HG03175 (cell line): ENCODE measurements around the gene STYXL1.

Experiments used
- ATAC-seq: cut with Tn5 transposase; IDR thresholded peaks from one replicate; pipeline ENCODE4 v1.9.1; 2021; ENCODE audit warnings: mild to moderate bottlenecking, moderate library complexity; ENCODE audit not compliant: unreplicated experiment

The STYXL1 gene

DNA sequence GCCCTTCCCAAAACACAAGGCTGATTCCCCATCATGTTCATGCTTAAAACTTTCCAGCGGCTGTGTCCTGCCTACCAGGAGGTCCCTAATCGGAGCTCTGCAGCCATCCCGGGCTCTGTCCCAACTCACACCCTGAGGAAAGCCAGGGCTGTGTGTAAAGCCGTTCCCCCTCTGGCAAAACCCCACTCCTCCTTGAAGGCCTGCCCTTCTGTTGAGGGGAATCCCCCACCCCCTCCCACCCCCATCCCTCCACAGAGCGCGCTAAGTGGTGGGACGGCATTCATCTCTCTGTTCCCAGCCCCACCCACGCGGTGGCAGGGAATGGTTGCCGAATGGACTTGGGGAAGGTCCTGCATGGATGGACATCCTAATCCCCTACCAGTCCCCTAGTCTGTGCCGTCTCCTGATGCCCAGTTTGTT is 52.7 kb downstream of the STYXL1 start:
- ATAC-seq: no peak

DNA sequence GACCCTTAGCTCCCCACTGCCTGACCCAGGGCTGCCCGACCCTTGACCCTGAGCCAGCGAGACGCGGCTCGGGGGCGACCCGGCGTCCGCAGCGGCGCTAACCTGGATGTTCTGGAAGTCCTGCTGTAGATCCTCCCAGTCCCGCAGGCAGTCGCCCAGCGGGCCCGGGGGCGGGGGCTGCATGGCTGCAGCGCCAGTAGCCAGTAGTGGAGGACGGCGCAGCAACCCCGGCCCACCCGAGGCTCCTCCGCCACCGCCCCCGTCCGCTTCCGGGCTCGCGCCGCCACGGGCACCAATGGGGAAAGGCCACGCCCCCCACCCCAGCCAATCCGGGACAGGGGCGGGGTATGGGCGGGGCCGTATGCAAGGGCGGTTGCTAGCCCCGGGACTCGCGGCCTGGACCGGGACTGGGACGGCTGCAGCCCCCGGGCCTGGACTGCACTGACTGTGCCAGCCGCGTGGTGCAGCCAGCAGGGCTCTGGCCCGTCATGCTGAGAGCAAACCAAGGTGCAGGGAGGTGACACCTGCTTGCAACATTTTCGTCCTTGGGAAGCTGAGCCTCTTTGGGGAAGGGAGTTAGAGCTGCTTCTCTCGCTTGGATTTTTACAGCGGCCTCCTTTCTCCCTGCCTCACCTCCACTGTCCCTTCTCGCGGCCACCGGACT is 53.3 kb downstream of the STYXL1 start, which contains the start of gene TMEM120A:
TMEM120A (minus strand) TSS at position 208 of the 664 bp plus-strand sequence; CDS start at position 183, 25 bp downstream.
- peak; percentile 96 for ATAC-seq

DNA sequence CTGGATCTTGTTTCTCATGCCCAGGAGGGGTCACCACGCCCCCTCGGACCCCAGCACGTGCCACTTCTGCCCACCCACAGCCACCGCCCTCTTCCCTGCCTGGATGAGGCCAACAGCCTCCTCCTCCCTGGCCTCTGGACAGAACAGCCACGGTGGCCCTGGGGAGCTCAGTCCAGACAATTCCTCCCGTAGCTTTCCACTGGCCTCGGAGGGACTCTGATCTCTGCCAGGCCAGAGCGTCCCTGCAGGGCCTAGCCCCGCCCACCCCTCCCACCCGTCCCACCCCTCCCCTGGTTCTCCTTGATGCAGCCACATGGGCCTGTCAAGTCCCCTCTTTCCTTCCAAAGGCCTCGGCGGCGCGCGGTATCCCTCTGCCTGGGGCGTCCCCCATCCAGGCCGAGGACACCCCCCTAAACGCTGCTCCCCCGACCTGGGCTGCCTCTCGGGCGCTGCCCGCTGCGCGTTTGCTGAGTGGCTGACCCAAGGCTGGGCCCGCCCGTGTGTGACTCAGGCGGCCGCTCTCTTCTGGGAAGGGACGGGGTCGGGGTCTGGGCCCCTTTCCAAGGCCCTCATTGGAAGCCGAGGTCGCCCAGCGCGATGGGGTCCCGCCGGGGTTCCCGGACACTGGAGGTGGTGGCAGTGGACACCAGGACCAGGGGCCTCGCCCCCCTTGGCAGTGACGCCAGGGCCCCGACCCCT is 54.0 kb downstream of the STYXL1 start:
- no peak for ATAC-seq

DNA sequence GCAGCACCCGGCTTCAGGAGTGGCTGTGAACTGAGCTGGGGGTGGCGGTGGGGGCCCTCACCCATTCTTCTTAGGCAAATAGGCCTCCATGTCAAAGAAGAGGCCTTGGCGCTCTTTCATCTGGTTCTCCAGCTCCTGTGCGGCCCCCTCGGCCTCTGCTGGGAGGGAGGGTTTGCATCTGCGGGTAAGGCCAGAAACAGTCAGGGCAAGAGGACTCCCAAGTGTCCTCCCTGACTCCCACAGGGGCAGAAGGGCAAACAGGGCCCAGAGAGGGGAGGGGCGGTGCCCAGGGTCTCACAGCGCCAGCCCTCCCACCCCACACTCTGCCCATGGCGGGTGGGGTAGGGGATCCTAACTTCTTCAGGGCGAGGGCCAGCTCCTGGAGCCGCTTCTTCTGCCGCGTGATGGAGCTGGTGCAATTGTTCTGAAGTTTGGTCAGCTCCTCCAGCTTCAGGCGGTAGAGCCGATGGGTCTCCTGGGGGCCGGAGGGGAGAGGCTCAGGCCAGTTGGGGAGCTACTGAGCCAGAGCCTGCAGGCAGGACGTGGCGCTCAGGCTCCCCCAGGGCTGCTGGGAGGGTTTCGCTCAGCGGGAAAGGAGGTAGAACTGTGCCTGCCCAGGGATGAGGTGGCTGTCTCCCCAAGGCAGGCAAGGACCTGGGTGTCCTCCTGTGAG is 55.6 kb downstream of the STYXL1 start:
- ATAC-seq: no peak

DNA sequence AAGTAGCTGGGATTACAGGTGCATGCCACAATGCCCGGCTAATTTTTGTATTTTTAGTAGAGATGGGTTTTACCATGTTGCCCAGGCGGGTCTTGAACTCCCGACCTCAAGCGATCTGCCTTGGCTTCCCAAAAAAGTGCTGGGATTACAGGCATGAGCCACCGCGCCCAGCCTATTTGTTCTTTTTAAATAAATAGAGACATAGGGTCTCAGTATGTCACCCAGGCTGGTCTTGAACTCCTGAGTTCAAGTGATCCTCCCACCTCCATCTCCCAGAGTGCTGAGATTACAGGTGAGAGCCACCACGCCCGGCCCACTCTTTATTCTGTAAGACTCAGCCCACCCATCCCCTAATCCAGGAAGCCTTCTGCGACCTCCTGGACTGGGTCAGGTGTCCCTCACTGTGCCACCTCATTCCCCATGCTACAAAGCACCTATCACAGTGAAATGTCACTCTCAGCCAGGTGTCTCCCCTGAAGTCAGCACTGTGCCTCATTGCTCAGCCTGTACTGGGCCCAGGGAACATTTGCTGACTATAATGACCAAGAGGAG is 56.2 kb downstream of the STYXL1 start:
- no peak for ATAC-seq

DNA sequence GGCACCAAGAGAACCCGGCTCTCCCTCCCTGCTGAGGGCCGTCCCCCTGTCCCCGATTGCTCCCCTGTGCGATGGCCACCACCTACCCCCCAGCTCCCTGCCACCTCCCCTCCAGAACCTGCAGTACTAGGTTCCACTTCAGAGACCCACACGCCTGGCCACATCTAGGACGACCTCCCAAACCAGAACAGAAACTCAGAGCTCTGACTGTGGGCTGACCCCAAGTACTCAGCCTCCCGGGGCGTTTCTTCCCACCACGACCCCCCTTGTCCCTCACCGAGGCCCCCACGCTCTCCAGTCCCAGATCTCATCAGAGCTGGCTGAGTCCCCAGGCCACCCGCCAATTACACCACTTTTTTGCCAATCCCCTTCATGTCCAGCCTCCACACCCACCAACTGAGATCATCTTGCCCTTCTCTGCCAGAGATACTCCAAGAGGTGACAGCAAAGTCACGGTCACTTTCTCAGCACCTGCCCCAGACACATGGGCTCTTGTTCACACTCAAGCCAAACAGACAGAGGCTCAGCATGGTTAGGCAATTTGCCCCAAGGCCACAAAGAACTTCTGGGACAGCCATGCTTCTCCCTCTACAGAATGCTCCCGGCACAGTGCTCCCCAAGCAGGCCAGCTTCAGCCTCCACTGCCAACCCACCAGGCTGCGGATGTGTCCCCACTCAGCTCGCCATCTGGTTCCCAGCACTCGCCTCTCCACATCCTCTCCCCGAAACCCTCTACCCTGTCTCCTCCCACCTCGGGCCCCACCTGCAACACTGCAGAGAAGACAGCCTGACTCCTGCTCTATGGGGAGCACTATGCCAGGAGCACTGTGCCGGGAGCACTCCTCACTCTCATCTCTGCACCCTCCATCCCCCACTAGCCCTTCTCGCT is 58.1 kb downstream of the STYXL1 start:
- ATAC-seq: no peak

DNA sequence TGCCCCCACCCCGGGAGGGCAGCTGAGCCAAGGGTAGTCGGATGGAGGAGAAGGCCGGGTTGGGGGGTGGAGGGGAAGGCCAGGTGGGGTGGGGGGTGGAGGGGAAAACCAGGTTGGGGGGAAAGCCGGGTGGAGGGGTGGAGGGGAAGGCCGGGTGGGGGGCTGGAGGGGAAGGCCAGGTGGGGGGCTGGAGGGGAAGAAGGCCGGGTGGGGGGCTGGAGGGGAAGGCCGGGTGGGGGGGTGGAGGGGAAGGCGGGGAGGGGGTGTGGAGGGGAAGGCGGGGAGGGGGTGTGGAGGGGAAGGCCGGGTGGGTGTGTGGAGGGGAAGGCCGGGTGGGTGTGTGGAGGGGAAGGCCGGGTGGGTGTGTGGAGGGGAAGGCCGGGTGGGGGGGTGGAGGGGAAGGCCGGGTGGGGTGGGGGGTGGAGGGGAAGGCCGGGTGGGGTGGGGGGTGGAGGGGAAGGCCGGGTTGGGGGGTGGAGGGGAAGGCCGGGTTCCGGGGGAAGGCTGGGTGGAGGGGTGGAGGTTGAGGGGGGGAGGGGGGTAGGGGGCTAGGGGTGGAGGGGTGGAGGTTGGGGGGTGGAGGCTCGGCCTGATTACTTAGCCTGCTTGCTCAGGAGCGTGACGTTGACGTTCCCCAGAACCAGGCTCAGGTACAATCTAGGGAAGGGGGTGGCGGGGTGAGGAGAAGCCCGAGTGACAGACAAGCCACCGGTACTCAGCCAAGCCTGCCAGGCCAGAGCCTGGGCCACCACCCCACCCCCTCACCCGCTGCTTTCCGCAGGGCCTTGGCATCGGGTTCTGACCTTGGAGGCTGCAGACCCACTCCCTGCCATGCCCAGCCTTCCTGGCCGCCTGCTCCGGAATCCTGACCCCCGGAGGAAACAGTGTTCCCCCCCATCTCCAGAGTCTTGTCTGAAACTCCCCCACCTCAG is 59.0 kb downstream of the STYXL1 start:
- ATAC-seq: no peak

DNA sequence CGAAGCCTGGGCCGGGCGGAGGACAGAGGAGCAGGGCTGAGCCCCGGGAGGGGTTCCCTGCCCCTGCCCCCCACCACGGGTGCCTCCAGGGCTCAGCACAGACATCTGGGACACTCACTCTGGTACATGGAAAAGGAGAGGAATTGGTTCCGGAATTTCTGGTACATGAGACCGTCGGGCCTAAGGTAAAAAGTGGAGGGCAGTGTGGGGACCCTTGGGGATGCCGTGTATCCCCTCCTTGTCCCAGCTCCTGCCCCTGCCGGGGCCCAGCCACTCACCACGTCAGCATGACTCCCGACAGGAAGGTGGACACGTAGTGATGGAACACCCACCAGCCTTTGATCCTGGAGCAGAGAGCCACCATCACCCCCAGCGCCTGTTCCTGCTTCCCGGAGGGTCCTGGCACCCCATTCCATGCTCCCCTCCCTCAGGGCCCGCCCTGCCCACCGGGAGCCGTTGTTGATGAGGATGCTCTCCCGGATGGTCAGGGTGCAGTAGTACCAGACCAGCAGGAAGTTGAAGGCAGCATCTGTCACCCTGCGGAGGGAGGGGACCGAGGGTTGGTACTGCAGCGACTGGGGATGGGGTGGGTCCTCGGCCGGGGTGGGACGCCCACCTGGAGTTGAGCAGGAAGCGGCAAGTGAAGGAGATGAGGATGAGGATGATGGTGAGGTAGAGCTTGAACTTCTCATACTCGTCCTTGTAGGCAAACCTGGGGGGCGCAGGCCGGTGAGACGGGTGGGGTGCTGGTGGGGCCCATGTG is 59.8 kb downstream of the STYXL1 start:
- ATAC-seq: no peak

DNA sequence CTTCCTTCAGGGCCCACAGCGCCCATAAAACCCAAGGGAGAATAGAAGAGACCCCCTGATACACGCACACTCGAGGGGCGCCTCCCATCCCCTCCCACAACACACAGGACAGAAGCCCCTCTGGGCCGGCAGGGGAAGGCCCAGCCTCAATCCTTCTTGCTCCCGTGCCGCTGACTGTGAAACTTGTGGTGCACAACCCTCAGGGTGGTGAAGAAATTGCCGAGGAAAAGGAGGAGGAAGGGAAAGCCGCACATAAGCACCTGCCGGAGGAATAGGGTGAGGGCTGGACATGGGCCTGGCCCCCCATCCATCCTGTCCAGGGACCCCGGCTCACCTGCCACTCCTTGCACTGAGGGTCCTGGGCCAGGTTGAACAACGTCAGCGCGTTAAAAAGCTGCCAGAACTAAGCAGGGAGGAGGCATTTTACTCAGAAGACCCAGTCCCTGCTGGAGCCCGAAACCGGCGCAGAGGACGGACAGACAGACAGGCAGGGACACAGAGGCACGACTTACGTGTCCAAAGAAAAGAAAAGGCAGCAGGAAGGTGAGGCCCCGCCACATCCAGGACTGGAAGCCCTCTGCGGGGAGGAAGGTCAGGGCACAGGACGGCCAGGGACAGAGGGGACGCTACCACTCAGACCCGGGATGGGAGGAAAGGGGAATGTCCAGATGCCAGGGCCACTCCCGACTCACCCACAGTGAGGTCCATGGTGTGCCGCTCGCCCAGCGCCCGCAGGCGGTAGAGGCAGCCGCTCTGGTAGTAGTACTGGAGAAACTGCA is 60.6 kb downstream of the STYXL1 start:
- no peak for ATAC-seq

DNA sequence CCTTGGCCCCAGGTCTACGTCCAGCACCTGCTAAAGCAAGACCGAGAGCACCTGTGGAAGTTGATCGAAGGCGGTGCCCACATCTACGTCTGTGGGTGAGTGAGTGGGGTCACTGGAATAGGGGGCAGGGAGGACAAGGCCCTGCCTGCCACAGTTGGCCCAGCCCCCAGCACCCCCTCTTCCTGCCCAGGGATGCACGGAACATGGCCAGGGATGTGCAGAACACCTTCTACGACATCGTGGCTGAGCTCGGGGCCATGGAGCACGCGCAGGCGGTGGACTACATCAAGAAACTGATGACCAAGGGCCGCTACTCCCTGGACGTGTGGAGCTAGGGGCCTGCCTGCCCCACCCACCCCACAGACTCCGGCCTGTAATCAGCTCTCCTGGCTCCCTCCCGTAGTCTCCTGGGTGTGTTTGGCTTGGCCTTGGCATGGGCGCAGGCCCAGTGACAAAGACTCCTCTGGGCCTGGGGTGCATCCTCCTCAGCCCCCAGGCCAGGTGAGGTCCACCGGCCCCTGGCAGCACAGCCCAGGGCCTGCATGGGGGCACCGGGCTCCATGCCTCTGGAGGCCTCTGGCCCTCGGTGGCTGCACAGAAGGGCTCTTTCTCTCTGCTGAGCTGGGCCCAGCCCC is 61.5 kb downstream of the STYXL1 start:
- ATAC-seq: no peak

DNA sequence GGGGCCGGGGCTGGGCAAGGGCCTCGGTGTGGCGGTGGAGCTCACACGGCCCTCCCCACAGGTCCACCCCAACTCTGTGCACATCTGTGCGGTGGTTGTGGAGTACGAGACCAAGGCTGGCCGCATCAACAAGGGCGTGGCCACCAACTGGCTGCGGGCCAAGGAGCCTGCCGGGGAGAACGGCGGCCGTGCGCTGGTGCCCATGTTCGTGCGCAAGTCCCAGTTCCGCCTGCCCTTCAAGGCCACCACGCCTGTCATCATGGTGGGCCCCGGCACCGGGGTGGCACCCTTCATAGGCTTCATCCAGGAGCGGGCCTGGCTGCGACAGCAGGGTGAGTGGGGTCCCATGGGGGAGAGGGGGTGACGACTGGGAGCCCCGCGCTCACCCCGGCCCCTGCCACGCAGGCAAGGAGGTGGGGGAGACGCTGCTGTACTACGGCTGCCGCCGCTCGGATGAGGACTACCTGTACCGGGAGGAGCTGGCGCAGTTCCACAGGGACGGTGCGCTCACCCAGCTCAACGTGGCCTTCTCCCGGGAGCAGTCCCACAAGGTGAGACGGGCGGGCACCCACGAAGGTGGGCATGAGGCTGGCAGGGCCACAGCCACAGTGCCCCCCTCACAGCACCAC is 62.2 kb downstream of the STYXL1 start:
- ATAC-seq: no peak

DNA sequence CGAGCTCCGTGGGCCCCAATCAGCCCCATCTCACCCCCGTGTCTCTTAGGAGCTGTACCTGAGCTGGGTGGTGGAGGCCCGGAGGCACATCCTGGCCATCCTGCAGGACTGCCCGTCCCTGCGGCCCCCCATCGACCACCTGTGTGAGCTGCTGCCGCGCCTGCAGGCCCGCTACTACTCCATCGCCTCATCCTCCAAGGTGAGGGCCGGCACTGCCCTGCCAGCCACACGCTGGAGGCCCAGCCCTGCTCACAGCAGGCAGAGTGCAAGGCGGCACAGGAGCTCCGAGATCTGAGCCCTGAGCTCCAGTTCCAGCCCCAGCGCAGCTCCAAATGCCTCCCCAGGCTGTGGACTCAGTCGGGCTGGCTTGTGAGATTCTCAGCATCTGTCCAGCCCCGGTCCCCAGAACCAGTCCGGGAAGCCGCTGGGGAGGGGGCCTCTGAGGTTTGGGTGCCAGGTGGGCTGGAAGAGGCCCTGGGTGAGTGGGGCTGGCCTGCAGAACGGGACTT is 62.7 kb downstream of the STYXL1 start:
- no peak for ATAC-seq

DNA sequence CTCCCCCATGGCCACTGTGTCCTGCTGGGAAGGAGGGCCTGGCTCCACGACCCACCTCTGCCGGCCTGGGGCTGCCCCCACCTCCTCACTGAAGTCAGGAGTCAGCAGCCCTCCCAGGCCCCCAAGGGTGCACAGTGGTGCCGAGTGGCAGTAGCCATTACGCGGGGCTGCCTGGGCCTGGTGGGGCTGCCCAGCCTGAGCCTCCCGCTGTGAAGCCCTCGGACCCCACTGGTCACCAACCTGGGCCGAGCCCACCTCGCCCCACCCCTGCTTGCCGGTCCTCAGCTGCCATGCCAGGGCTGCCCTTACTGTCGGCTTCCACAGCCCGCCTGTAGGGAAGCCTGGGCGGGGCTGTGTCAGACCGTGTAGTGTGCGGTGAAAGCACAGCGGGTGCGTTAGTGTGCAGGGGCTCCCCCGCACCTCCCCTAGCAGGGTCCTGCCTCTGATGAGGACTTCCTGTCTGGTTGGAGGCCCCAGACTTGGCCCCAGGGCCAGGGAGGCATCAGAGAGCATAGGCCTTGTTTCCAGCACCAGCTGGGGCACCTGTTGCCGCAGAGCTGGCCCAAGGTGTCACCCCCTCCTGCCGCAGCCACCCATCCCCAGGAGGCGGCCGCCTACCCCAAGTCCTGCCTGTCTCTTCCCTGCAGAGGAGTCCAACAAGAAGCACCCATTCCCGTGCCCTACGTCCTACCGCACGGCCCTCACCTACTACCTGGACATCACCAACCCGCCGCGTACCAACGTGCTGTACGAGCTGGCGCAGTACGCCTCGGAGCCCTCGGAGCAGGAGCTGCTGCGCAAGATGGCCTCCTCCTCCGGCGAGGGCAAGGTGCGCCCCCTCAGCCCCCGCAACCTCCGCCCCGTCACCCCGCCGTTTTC is 63.4 kb downstream of the STYXL1 start:
- no peak for ATAC-seq

DNA sequence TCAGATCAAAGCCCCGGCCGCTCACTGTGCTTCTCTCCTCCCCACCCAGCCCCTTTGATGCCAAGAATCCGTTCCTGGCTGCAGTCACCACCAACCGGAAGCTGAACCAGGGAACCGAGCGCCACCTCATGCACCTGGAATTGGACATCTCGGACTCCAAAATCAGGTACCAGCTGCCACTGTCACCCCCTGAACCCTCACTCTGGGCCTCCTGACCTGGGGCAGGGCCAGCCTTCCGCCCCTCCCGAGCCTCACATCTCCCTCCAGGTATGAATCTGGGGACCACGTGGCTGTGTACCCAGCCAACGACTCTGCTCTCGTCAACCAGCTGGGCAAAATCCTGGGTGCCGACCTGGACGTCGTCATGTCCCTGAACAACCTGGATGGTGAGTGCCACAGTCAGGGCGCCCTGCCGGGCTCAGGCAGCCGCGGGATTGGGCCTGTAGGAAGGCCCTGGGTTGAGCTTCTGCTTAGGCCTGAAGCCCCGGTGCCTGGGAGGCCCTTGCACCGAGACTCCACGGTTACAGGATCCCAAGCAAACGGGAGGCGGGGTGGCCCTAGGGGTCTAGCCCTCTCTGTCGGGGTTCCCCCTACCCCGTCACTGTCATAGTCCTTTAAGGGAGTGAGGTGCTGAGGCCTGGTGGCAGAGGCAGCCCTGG is 64.2 kb downstream of the STYXL1 start:
- ATAC-seq: no peak

DNA sequence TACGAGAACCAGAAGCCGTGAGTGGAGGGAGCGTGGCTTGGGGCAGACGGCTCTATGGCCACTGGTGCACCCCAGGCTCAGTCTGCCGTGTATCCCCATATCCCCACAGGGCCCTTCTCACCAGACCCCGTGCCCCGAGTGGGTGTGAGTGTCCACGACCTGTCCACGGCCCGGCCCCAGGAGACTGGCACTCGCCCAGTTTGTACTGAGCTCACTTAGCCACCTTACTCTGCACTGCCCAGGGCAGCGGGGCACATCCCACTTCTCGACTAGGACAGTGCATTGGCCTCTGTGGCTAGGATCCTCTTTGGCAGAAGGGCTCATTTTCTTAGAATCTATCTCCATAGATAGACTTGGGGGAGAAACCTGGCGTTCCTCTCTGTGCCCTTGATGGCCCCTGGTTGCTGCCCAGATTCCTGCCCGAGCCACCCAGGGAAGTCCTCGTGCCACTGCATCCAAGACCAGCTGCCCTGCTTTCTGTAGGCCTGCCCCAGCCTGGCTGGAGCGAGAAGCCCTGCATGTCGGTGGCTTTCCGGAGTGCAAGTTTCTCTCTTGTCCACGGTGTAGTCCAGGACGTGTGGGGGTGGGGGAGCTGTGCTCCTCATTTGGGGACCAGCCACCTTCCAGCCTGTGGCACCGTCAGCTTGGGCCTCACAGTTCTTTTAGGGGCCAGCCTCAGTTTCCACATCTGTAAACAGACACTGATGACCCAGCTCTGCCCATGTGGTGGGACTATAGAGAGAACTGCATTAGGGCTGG is 65.3 kb downstream of the STYXL1 start:
- no peak for ATAC-seq
